Bronchial epithelial cell (primary cell): ENCODE data around the gene APCS. TPM values are rescaled to one million over a fixed set of nuclear protein-coding genes. Genes with fewer than 3 reads are reported as not detected.

Experiments used
- DNase-seq: peaks from one replicate; pipeline ENCODE4 v3.0.0-alpha.2; 2010; ENCODE audit warnings: low read depth
- FAIRE-seq: peaks from 2 replicates; lab custom pipeline; 2011; peaks lifted over from hg19 to GRCh38; lab: Jason Lieb, UNC
- H3K27me3 ChIP-seq: 2 replicates; pipeline ENCODE4 v1.5.1; 2011; ENCODE audit warnings: low read length; ENCODE audit not compliant: control insufficient read depth, insufficient read depth
- H3K36me3 ChIP-seq: 2 replicates; pipeline ENCODE4 v1.5.1; 2011; ENCODE audit warnings: low read length; ENCODE audit not compliant: control insufficient read depth, insufficient read depth
- H3K4me3 ChIP-seq: 2 replicates; pipeline ENCODE4 v1.5.1; 2011; ENCODE audit warnings: mild to moderate bottlenecking, low read depth, low read length, control low read depth
- CTCF ChIP-seq: IDR thresholded peaks from 2 replicates; pipeline ENCODE4 v1.5.1; 2011; ENCODE audit warnings: mild to moderate bottlenecking, moderate library complexity, low read length, control low read depth, inconsistent platforms; ENCODE audit not compliant: insufficient read depth, severe bottlenecking
- total RNA-seq: library from RNA; depleted of rRNA; stranded (reverse); fragments of >200 nt; gene quantifications from 2 replicates; pipeline ENCODE4 v1.2.1, GENCODE V29; 2014

APCS gene
- total RNA-seq, 1 donor from 2014 or later, result not detected

- FAIRE-seq (no peak), DNase-seq (no peak)
- H3K27me3 ChIP-seq, result no peaks in the 10 kb centered on the region
- no peaks in the 10 kb centered on the region for H3K36me3 ChIP-seq
- no peak overlapping the region for H3K4me3 ChIP-seq
- no peak for TF ChIP-seq CTCF
Observed at GRCh38 chr1:159612211-159612885, 24.7 kb downstream of the APCS start.

GRCh38 chr1:159632922-159633321, 45.3 kb downstream of the APCS start:
- FAIRE-seq, result no peak

More at GRCh38 chr1:159632922-159633321, 45.3 kb downstream of the APCS start:
- no peaks in the 10 kb centered on the region for H3K36me3 ChIP-seq
- H3K4me3 ChIP-seq, result no peak overlapping the region
- DNase-seq, result no peak
- no peak for TF ChIP-seq CTCF
- H3K27me3 ChIP-seq, result no peaks in the 10 kb centered on the region

Other genes starting within 250 kb of the APCS start
- gene OR10J4, start 155.6 kb upstream of the APCS start, total RNA-seq, result not detected in 2 replicates
- not detected in 2 replicates for gene OR10J1, start 148.1 kb upstream of the APCS start, total RNA-seq
- gene OR10J5, start 51.8 kb upstream of the APCS start, total RNA-seq, result not detected in 2 replicates
- gene CRP, start 126.8 kb downstream of the APCS start, total RNA-seq, result not detected in 2 replicates
- 53.5 and 72.7 TPM in 2 replicates for gene DUSP23, start 193.1 kb downstream of the APCS start, total RNA-seq
- gene FCRL6, start 214.5 kb downstream of the APCS start, total RNA-seq, result 0.13 TPM in 1 of 2 replicates, not detected in the other
- not detected in 2 replicates for gene SLAMF8, start 239.0 kb downstream of the APCS start, total RNA-seq